Endodermal cell (in vitro differentiated cells): ENCODE measurements around the gene RPRD2. TPM values are rescaled to one million over a fixed set of nuclear protein-coding genes. Genes with fewer than 3 reads are reported as not detected.

Experiments
- DNase-seq: peaks from one replicate; pipeline ENCODE4 v3.0.0-alpha.2; 2017
- H3K27ac ChIP-seq: 2 replicates; pipeline ENCODE4 v1.5.1; 2013; ENCODE audit warnings: mild to moderate bottlenecking, low read depth, low read length, moderate library complexity
- H3K27me3 ChIP-seq: 2 replicates; pipeline ENCODE4 v1.6.1; 2013; ENCODE audit warnings: mild to moderate bottlenecking, low read length, moderate library complexity; ENCODE audit not compliant: insufficient read depth, control insufficient read depth, poor library complexity, severe bottlenecking
- H3K36me3 ChIP-seq: 2 replicates; pipeline ENCODE4 v1.7.0; 2013; ENCODE audit warnings: mild to moderate bottlenecking, low read length, moderate library complexity; ENCODE audit not compliant: control insufficient read depth, insufficient read depth
- H3K4me1 ChIP-seq: one replicate; pipeline ENCODE4 v1.7.0; 2013; ENCODE audit warnings: low read length; ENCODE audit not compliant: control insufficient read depth, insufficient read depth
- H3K4me3 ChIP-seq: 2 replicates; pipeline ENCODE4 v1.5.1; 2013; ENCODE audit warnings: mild to moderate bottlenecking, low read length, moderate library complexity
- H3K9ac ChIP-seq: 2 replicates; pipeline ENCODE4 v1.6.1; 2013; ENCODE audit warnings: mild to moderate bottlenecking, low read length, moderate library complexity; ENCODE audit not compliant: poor library complexity, severe bottlenecking; ENCODE audit errors: extremely low read depth
- H3K9me3 ChIP-seq: 2 replicates; pipeline ENCODE4 v1.6.1; 2013; ENCODE audit warnings: mild to moderate bottlenecking, low read length, moderate library complexity; ENCODE audit not compliant: control insufficient read depth
- H3K27ac Mint-ChIP-seq: 2 replicates; pipeline ENCODE4 v1.8.0; 2020; ENCODE audit warnings: mixed read lengths
- H3K27me3 Mint-ChIP-seq: 2 replicates; pipeline ENCODE4 v1.8.0; 2021; ENCODE audit warnings: mild to moderate bottlenecking, mixed read lengths; ENCODE audit not compliant: insufficient read depth
- H3K36me3 Mint-ChIP-seq: 2 replicates; pipeline ENCODE4 v1.8.0; 2020; ENCODE audit warnings: low read depth, mixed read lengths
- H3K4me1 Mint-ChIP-seq: 2 replicates; pipeline ENCODE4 v1.8.0; 2020; ENCODE audit warnings: mixed read lengths
- H3K4me3 Mint-ChIP-seq: 2 replicates; pipeline ENCODE4 v1.8.0; 2020; ENCODE audit warnings: mild to moderate bottlenecking, moderate library complexity, mixed read lengths
- H3K9me3 Mint-ChIP-seq: 2 replicates; pipeline ENCODE4 v1.8.0; 2020; ENCODE audit warnings: mild to moderate bottlenecking, mixed read lengths
- WGBS, 2 experiments: methylation state at CpG; one replicate each; pipeline versions ENCODE4 v1.1.5 to v1.1.7; 2013; ENCODE audit warnings: missing lambda C conversion rate in 2 of 2, mixed read lengths in 1 of 2; ENCODE audit not compliant: insufficient coverage in 1 of 2, insufficient read length in 1 of 2; 5-methylcytosine and 5-hydroxymethylcytosine counted together
- total RNA-seq, 2 donors: library from RNA; stranded (reverse); fragmentation: NEBNext Ultra II Directional in 1 of 2; extraction: Animal tissue kit (Norgen Biotek cat#: 25700) in 1 of 2; gene quantifications; 2 replicates in 1 of 2; 3 replicates in 1 of 2; pipeline ENCODE4 v1.2.1, GENCODE V29; 2021
- TF ChIP-seq, protein P1 (sequence below): fragments of 200-600 bp; sonication (generic); conservative IDR thresholded peaks from 2 replicates; pipeline ENCODE4 v1.5.0; 2021; ENCODE audit warnings: antibody characterized with exemption, mild to moderate bottlenecking

Gene RPRD2
- total RNA-seq, 2 donors from 2014 or later, result 33.1 to 35.9 TPM

DNA sequence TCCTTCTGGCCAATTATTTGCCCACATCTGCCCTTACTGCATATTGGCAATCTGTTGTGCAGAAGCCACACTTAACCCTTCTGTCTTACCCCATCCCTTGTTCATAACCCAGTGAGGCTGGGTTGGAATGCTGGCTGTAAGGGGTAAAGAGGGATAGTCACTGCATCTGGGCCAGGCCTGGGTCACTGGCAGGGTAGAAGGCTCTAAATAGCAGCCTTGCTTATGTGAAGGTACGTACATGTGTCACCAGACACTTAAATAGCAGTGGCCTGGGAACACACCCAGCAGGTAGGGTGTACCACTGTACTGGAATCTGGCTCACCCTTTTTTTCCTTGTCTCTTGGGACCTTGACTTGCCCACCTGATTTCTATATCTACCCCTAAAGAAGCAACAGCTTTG is 113.4 kb downstream of the RPRD2 start:
- Mint-ChIP-seq H3K4me1 (peaks cover 2% of the 10 kb centered on the region), H3K9me3 (no peaks in the 10 kb centered on the region), H3K27ac (no peak overlapping the region), H3K27me3 (peaks cover 12% of the 10 kb centered on the region), H3K4me3 (no peak overlapping the region), H3K36me3 (peaks cover 10% of the 10 kb centered on the region)
- no peaks in the 10 kb centered on the region for H3K9me3 ChIP-seq
- TF ChIP-seq, protein P1, sequence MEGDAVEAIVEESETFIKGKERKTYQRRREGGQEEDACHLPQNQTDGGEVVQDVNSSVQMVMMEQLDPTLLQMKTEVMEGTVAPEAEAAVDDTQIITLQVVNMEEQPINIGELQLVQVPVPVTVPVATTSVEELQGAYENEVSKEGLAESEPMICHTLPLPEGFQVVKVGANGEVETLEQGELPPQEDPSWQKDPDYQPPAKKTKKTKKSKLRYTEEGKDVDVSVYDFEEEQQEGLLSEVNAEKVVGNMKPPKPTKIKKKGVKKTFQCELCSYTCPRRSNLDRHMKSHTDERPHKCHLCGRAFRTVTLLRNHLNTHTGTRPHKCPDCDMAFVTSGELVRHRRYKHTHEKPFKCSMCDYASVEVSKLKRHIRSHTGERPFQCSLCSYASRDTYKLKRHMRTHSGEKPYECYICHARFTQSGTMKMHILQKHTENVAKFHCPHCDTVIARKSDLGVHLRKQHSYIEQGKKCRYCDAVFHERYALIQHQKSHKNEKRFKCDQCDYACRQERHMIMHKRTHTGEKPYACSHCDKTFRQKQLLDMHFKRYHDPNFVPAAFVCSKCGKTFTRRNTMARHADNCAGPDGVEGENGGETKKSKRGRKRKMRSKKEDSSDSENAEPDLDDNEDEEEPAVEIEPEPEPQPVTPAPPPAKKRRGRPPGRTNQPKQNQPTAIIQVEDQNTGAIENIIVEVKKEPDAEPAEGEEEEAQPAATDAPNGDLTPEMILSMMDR, result no peak
- H3K27ac ChIP-seq, result no peak overlapping the region
- no peak overlapping the region for H3K4me3 ChIP-seq
- no peaks in the 10 kb centered on the region for H3K4me1 ChIP-seq
- H3K27me3 ChIP-seq, result peaks cover 6% of the 10 kb centered on the region
- WGBS, 2 experiments, result 88 to 91% methylated on average over 1 of the region's 1 CpG
- no peak overlapping the region for H3K9ac ChIP-seq
- peaks cover 9% of the 10 kb centered on the region for H3K36me3 ChIP-seq
- no peak for DNase-seq

DNA sequence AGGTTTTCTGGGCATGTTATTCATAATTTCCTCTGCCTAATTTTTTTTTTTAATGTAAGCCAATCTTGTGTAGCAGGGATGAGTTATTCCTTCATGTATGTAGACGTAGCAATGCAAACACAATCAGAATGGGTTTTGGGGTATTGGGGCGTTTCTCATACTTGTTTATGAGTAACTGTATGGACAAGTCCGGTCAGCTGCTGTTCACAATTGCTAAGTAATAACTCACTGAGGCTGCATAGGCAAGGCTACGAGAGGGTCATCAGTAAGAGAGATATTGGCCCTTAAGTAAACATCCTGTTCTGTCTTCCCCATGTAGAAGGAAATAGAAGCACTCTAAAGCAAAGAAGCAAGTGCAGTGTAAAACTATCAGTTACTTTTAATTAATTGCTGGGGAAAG is 113.8 kb downstream of the RPRD2 start:
- H3K9ac ChIP-seq, result no peak overlapping the region
- no peak for DNase-seq
- TF ChIP-seq, protein P1, result no peak
- Mint-ChIP-seq H3K4me1 (peaks cover 2% of the 10 kb centered on the region), H3K4me3 (no peak overlapping the region), H3K9me3 (no peaks in the 10 kb centered on the region), H3K27ac (no peak overlapping the region), H3K27me3 (peaks cover 12% of the 10 kb centered on the region), H3K36me3 (peaks cover 6% of the 10 kb centered on the region)
- peaks cover 6% of the 10 kb centered on the region for H3K27me3 ChIP-seq
- 91 to 96% methylated on average over 4 of the region's 4 CpGs for WGBS, 2 experiments
- no peak overlapping the region for H3K4me3 ChIP-seq
- H3K9me3 ChIP-seq, result no peaks in the 10 kb centered on the region
- H3K36me3 ChIP-seq, result peaks cover 5% of the 10 kb centered on the region
- no peak overlapping the region for H3K27ac ChIP-seq
- H3K4me1 ChIP-seq, result no peaks in the 10 kb centered on the region

DNA sequence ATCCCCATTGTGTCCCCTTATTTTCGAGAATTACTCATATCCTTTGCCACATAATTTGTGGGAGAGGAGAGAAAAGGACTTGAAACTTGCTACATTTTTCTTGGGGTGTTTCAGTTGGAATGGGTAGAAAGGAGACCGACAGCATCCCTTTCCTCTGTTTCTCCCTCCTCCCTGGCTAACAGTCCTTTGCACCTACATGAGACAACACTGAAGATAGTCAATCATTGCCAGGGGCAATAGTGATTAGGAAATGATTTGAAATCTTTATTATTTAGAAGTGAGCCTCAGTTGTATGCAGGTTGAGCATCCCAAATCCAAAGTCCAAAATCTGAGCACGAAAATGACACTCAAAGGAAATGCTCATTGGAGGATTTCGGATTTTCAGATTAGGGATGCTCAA is 115.4 kb downstream of the RPRD2 start:
- Histone ChIP-seq H3K9ac (no peak overlapping the region), H3K4me3 (no peak overlapping the region), H3K36me3 (no peaks in the 10 kb centered on the region), H3K9me3 (no peaks in the 10 kb centered on the region), H3K27me3 (peaks cover 6% of the 10 kb centered on the region), H3K27ac (no peak overlapping the region), H3K4me1 (no peaks in the 10 kb centered on the region)
- Mint-ChIP-seq H3K4me3 (no peak overlapping the region), H3K27me3 (peaks cover 12% of the 10 kb centered on the region), H3K27ac (no peak overlapping the region), H3K4me1 (peaks cover 2% of the 10 kb centered on the region), H3K36me3 (no peaks in the 10 kb centered on the region), H3K9me3 (no peaks in the 10 kb centered on the region)
- no peak for DNase-seq
- WGBS, 2 experiments, result 86 to 90% methylated on average over 2 to 3 of the region's 4 CpGs
- TF ChIP-seq, protein P1, result no peak
